Measurements from ENCODE around the gene JADE3. TPM values are rescaled to one million over a fixed set of nuclear protein-coding genes. Genes with fewer than 3 reads are reported as not detected.

The JADE3 gene
- total RNA-seq, 1 donor from 2014 or later: 17.0 TPM

GRCh38 chrX:46916273-46916672 is 4.1 kb downstream of the JADE3 start:
- H3K36me3 Mint-ChIP-seq: peaks cover 8% of the 10 kb centered on the region
- no peak for TF ChIP-seq CTCF (conservative IDR thresholded peaks at IDR 0.05)
- H3K4me1 Mint-ChIP-seq (ENCODE audit: unreplicated experiment): no peaks in the 10 kb centered on the region
- H3K9me3 Mint-ChIP-seq: peaks cover 10% of the 10 kb centered on the region
- H3K4me3 Mint-ChIP-seq: no peak overlapping the region
- no peak overlapping the region for H3K27ac Mint-ChIP-seq
- no peaks in the 10 kb centered on the region for H3K27me3 Mint-ChIP-seq
- no peak for DNase-seq (ENCODE audit: extremely low spot score, unreplicated experiment)

GRCh38 chrX:46917622-46918021 is 5.4 kb downstream of the JADE3 start:
- H3K9me3 Mint-ChIP-seq: peaks cover 18% of the 10 kb centered on the region
- peaks cover 13% of the 10 kb centered on the region for H3K36me3 Mint-ChIP-seq
- DNase-seq (ENCODE audit: extremely low spot score, unreplicated experiment): no peak
- TF ChIP-seq CTCF (conservative IDR thresholded peaks at IDR 0.05): no peak
- H3K4me1 Mint-ChIP-seq (ENCODE audit: unreplicated experiment): no peaks in the 10 kb centered on the region
- no peak overlapping the region for H3K27ac Mint-ChIP-seq
- no peak overlapping the region for H3K4me3 Mint-ChIP-seq
- no peaks in the 10 kb centered on the region for H3K27me3 Mint-ChIP-seq

GRCh38 chrX:46918434-46918833 is 6.2 kb downstream of the JADE3 start:
- no peak for TF ChIP-seq CTCF (conservative IDR thresholded peaks at IDR 0.05)
- Mint-ChIP-seq H3K36me3 (peaks cover 13% of the 10 kb centered on the region), H3K9me3 (peaks cover 19% of the 10 kb centered on the region), H3K27ac (no peak overlapping the region), H3K4me1 (ENCODE audit: unreplicated experiment) (no peaks in the 10 kb centered on the region), H3K27me3 (no peaks in the 10 kb centered on the region), H3K4me3 (no peak overlapping the region)
- no peak for DNase-seq (ENCODE audit: extremely low spot score, unreplicated experiment)

GRCh38 chrX:46920235-46920634 is 8.0 kb downstream of the JADE3 start:
- H3K4me3 Mint-ChIP-seq: no peak overlapping the region

GRCh38 chrX:46922611-46923010 is 10.4 kb downstream of the JADE3 start:
- Mint-ChIP-seq H3K36me3 (peaks cover 13% of the 10 kb centered on the region), H3K4me3 (no peak overlapping the region), H3K27me3 (no peaks in the 10 kb centered on the region), H3K9me3 (peaks cover 19% of the 10 kb centered on the region), H3K4me1 (ENCODE audit: unreplicated experiment) (no peaks in the 10 kb centered on the region), H3K27ac (no peak overlapping the region)
- TF ChIP-seq CTCF (conservative IDR thresholded peaks at IDR 0.05): no peak
- no peak for DNase-seq (ENCODE audit: extremely low spot score, unreplicated experiment)

More at GRCh38 chrX:46920235-46920634, 8.0 kb downstream of the JADE3 start:
- no peak for DNase-seq (ENCODE audit: extremely low spot score, unreplicated experiment)
- Mint-ChIP-seq H3K4me1 (ENCODE audit: unreplicated experiment) (no peaks in the 10 kb centered on the region), H3K27ac (no peak overlapping the region), H3K36me3 (peaks cover 13% of the 10 kb centered on the region), H3K9me3 (peaks cover 19% of the 10 kb centered on the region), H3K27me3 (no peaks in the 10 kb centered on the region)
- no peak for TF ChIP-seq CTCF (conservative IDR thresholded peaks at IDR 0.05)

GRCh38 chrX:46927718-46928117 is 15.5 kb downstream of the JADE3 start:
- Mint-ChIP-seq H3K27ac (no peak overlapping the region), H3K4me3 (no peak overlapping the region), H3K27me3 (no peaks in the 10 kb centered on the region), H3K36me3 (no peaks in the 10 kb centered on the region), H3K9me3 (peaks cover under 1% of the 10 kb centered on the region), H3K4me1 (ENCODE audit: unreplicated experiment) (no peaks in the 10 kb centered on the region)
- no peak for TF ChIP-seq CTCF (conservative IDR thresholded peaks at IDR 0.05)
- no peak for DNase-seq (ENCODE audit: extremely low spot score, unreplicated experiment)
